GM12892 (cell line): ENCODE data around the gene RHEBL1.

Experiments used
- POLR2A ChIP-seq: IDR thresholded peaks from 2 replicates; pipeline ENCODE4 v1.6.1; 2011; ENCODE audit warnings: low read depth, low read length, control low read depth
- POLR2AphosphoS5 ChIP-seq: IDR thresholded peaks from 2 replicates; pipeline ENCODE4 v1.6.1; 2011; ENCODE audit warnings: low read depth, low read length, control low read depth
- TAF1 ChIP-seq: IDR thresholded peaks from 2 replicates; pipeline ENCODE4 v1.6.1; 2011; ENCODE audit warnings: low read depth, mild to moderate bottlenecking, control low read depth, low read length, borderline replicate concordance

DNA sequence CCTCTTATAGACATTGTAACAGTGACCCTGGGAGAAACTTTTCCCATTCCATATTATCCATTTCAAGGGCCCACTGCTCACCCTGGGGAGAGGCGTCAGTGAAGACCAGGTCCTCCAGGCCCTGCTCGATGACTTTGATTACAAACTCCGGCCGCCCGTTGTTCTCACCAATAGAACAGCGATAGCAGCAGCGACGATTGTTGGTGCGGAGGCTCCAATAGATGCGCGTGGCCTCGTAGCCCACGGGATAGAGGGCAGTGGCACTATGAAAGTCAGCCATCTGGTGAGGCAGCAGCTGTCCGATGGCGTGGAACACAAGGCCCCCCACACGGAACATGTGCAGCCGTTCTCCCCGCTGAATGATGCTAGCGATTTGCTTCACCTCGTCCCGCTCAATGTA lies 43.7 kb downstream of the RHEBL1 start:
- no peak for TF ChIP-seq POLR2A
- no peak for TF ChIP-seq POLR2AphosphoS5
- no peak for TF ChIP-seq TAF1
